Keratinocyte (primary cell): ENCODE data around the gene CDCA5. TPM values are rescaled to one million over a fixed set of nuclear protein-coding genes. Genes with fewer than 3 reads are reported as not detected.

Experiments used
- DNase-seq: peaks from one replicate; pipeline ENCODE4 v3.0.0-alpha.2; 2011; ENCODE audit warnings: low read depth, missing footprints, low spot score
- FAIRE-seq: peaks from 2 replicates; lab custom pipeline; 2011; peaks lifted over from hg19 to GRCh38; lab: Jason Lieb, UNC
- H2AFZ ChIP-seq: 2 replicates; pipeline ENCODE4 v1.6.0; 2012; ENCODE audit warnings: low read length, control low read depth, inconsistent platforms; ENCODE audit not compliant: control insufficient read depth
- H3K27ac ChIP-seq: 2 replicates; pipeline ENCODE4 v1.5.1; 2011; ENCODE audit warnings: low read length; ENCODE audit not compliant: control insufficient read depth, insufficient read depth
- H3K27me3 ChIP-seq: 3 replicates; pipeline ENCODE4 v1.6.0; 2011; ENCODE audit warnings: low read length; ENCODE audit not compliant: control insufficient read depth, insufficient read depth; ENCODE audit errors: extremely low read depth
- H3K36me3 ChIP-seq, 2 experiments: 2 replicates in 1 of 2; 3 replicates in 1 of 2; pipeline ENCODE4 v1.5.1; 2011; ENCODE audit warnings: low read length in 2 of 2, mild to moderate bottlenecking in 1 of 2; ENCODE audit not compliant: control insufficient read depth in 2 of 2, insufficient read depth in 2 of 2; ENCODE audit errors: extremely low read depth in 1 of 2
- H3K4me1 ChIP-seq: 3 replicates; pipeline ENCODE4 v1.5.1; 2011; ENCODE audit warnings: low read length; ENCODE audit not compliant: control insufficient read depth, insufficient read depth; ENCODE audit errors: extremely low read depth
- H3K4me2 ChIP-seq: 3 replicates; pipeline ENCODE4 v1.6.0; 2011; ENCODE audit warnings: low read depth, low read length; ENCODE audit not compliant: control insufficient read depth, insufficient read depth; ENCODE audit errors: extremely low read depth
- H3K4me3 ChIP-seq, 3 experiments: fragments of 200-600 bp in 1 of 3; sonication (generic) in 1 of 3; 2 replicates in 2 of 3; 3 replicates in 1 of 3; pipeline ENCODE4 v1.5.1; 2011 to 2016; ENCODE audit warnings: low read length in 3 of 3, mild to moderate bottlenecking in 3 of 3, control low read depth in 2 of 3, inconsistent platforms in 1 of 3, low read depth in 1 of 3, mixed read lengths in 1 of 3, mixed run types in 1 of 3, moderate library complexity in 1 of 3; ENCODE audit not compliant: control insufficient read depth in 2 of 3, insufficient read depth in 2 of 3; ENCODE audit errors: extremely low read depth in 1 of 3
- H3K79me2 ChIP-seq: 2 replicates; pipeline ENCODE4 v1.6.0; 2012; ENCODE audit warnings: low read length; ENCODE audit not compliant: control insufficient read depth, insufficient read depth
- H3K9ac ChIP-seq: 3 replicates; pipeline ENCODE4 v1.6.0; 2011; ENCODE audit warnings: low read length; ENCODE audit not compliant: control insufficient read depth, insufficient read depth; ENCODE audit errors: extremely low read depth
- H3K9me1 ChIP-seq: 3 replicates; pipeline ENCODE4 v1.6.0; 2011; ENCODE audit warnings: low read length; ENCODE audit not compliant: control insufficient read depth, insufficient read depth; ENCODE audit errors: extremely low read depth
- H3K9me3 ChIP-seq: 2 replicates; pipeline ENCODE4 v1.5.1; 2012; ENCODE audit warnings: low read depth, low read length; ENCODE audit not compliant: control insufficient read depth
- H4K20me1 ChIP-seq: 3 replicates; pipeline ENCODE4 v1.6.0; 2011; ENCODE audit warnings: low read length; ENCODE audit not compliant: control insufficient read depth, insufficient read depth; ENCODE audit errors: extremely low read depth
- CTCF ChIP-seq, 3 experiments: IDR thresholded peaks in 1 of 3; conservative IDR thresholded peaks in 1 of 3; optimal IDR thresholded peaks in 1 of 3; 2 replicates in 2 of 3; 3 replicates in 1 of 3; pipeline versions ENCODE3 to v1.5.1; 2011; ENCODE audit warnings: low read length in 3 of 3, mild to moderate bottlenecking in 3 of 3, moderate library complexity in 2 of 3, control low read depth in 1 of 3, inconsistent platforms in 1 of 3; ENCODE audit not compliant: insufficient read depth in 2 of 3; ENCODE audit errors: extremely low read depth in 1 of 3
- EZH2 ChIP-seq: IDR thresholded peaks from one replicate; pipeline ENCODE4 v1.6.1; 2012; ENCODE audit warnings: inconsistent platforms, mild to moderate bottlenecking, low read length, moderate library complexity
- dilution Hi-C: fragments of 300-500 bp; cut with MboI; formaldehyde crosslinking; loops from one replicate; pipeline ENCODE4 v1.7.0; 2020; ENCODE audit warnings: low sequenced_read_pairs; ENCODE audit not compliant: extremely low pct_ligation_motif_present
- polyA plus RNA-seq, 5 experiments: library from polyadenylated mRNA; depleted of rRNA in 3 of 5; stranded (reverse) in 3 of 5; stranded (forward) in 1 of 5; unstranded in 1 of 5; fragments of >200 nt; gene quantifications; 1 replicate in 1 of 5; 2 replicates in 3 of 5; 3 replicates in 1 of 5; pipeline versions ENCODE4 v1.2.1 to v1.2.3, GENCODE V29; 2011 to 2012; ENCODE audit warnings: missing spikeins in 2 of 5, low read depth in 1 of 5, low replicate concordance in 1 of 5
- small RNA-seq, 3 experiments: library from RNA; depleted of rRNA; stranded (forward); fragments of <200 nt; gene quantifications; one replicate each; pipeline ENCODE3, GENCODE V24; 2012; ENCODE audit warnings: low read depth in 3 of 3, low replicate concordance in 1 of 3; ENCODE audit not compliant: insufficient read length in 3 of 3

The CDCA5 gene
- polyA plus RNA-seq, 1 donor (not counting 4 experiments of a cell fraction or from before 2014, with no cell fraction given), result 8.0 TPM

GRCh38 chr11:65032216-65032615, 51.6 kb downstream of the CDCA5 start:
- DNase-seq, result no peak
- H3K9me1 ChIP-seq, result no peaks in the 10 kb centered on the region
- no peak overlapping the region for H2AFZ ChIP-seq
- H3K79me2 ChIP-seq, result no peaks in the 10 kb centered on the region
- H3K9ac ChIP-seq, result no peak overlapping the region
- no peak overlapping the region for H3K4me2 ChIP-seq
- H3K9me3 ChIP-seq, result no peaks in the 10 kb centered on the region
- H4K20me1 ChIP-seq, result no peaks in the 10 kb centered on the region
- H3K4me3 ChIP-seq, result no peak overlapping the region
- TF ChIP-seq EZH2 (no peak), CTCF (optimal IDR thresholded peaks at IDR 0.05 in 1 of 3, IDR thresholded peaks at IDR 0.05 in 1 of 3, conservative IDR thresholded peaks at IDR 0.05 in 1 of 3; ENCODE audit: extremely low read depth in 1 of 3, insufficient read depth in 2 of 3, low read length in 3 of 3) (no peak)
- peaks cover 7% of the 10 kb centered on the region for H3K4me1 ChIP-seq
- H3K27ac ChIP-seq, result no peak overlapping the region
- dilution Hi-C loops, result no loop called here
- H3K36me3 ChIP-seq, result peaks cover 4 to 15% of the 10 kb centered on the region in 2 experiments
- FAIRE-seq, result no peak
- no peaks in the 10 kb centered on the region for H3K27me3 ChIP-seq

Small RNAs within 50 kb of the gene (small RNA-seq; reads per million reads assigned to genes)
- gene SNX15, result 0 to 0.33 (median 0) reads per million in 3 experiments

Other genes starting within 250 kb of the CDCA5 start
- gene CDC42BPG, start 239.4 kb downstream of the CDCA5 start, polyA plus RNA-seq, result 2.2 to 4.0 TPM (median 2.5 TPM) in 3 replicates
- gene EHD1, start 205.4 kb downstream of the CDCA5 start, polyA plus RNA-seq, result 73.9 to 192 TPM (median 75.6 TPM) in 3 replicates
- gene ATG2A, start 166.8 kb downstream of the CDCA5 start, polyA plus RNA-seq, result 2.4 to 5.7 TPM (median 4.5 TPM) in 3 replicates
- 13.7 to 20.6 TPM (median 16.4 TPM) in 3 replicates for gene PPP2R5B, start 159.4 kb downstream of the CDCA5 start, polyA plus RNA-seq
- gene GPHA2, start 148.1 kb downstream of the CDCA5 start, polyA plus RNA-seq, result 0.08 TPM in 1 of 3 replicates, not detected in the others
- 0.09 TPM in 1 of 3 replicates, not detected in the others for gene MAJIN, start 111.9 kb downstream of the CDCA5 start, polyA plus RNA-seq
- 0.09 to 0.10 TPM (median 0.10 TPM) in 3 replicates for gene BATF2, start 87.1 kb downstream of the CDCA5 start, polyA plus RNA-seq
- 77.8 to 89.0 TPM (median 77.8 TPM) in 3 replicates for gene ARL2, start 69.9 kb downstream of the CDCA5 start, polyA plus RNA-seq
- 1.8 to 11.2 TPM (median 8.3 TPM) in 3 replicates for gene SNX15, start 56.6 kb downstream of the CDCA5 start, polyA plus RNA-seq
- gene SAC3D1, start 42.8 kb downstream of the CDCA5 start, polyA plus RNA-seq, result 4.9 to 7.3 TPM (median 5.8 TPM) in 3 replicates
- 1.9 to 3.2 TPM (median 2.3 TPM) in 3 replicates for gene NAALADL1, start 25.5 kb downstream of the CDCA5 start, polyA plus RNA-seq
- 15.0 to 28.3 TPM (median 18.6 TPM) in 3 replicates for gene ZFPL1, start 182 bp upstream of the CDCA5 start, polyA plus RNA-seq
- 28.8 to 64.0 TPM (median 43.1 TPM) in 3 replicates for gene VPS51, start 12.2 kb upstream of the CDCA5 start, polyA plus RNA-seq
- gene TM7SF2, start 27.8 kb upstream of the CDCA5 start, polyA plus RNA-seq, result 9.7 to 12.6 TPM (median 10.7 TPM) in 3 replicates
- 2.6 to 6.6 TPM (median 3.4 TPM) in 3 replicates for gene ZNHIT2, start 33.7 kb upstream of the CDCA5 start, polyA plus RNA-seq
- 328 to 452 TPM (median 425 TPM) in 3 replicates for gene FAU, start 38.1 kb upstream of the CDCA5 start, polyA plus RNA-seq
- 46.3 to 67.7 TPM (median 49.6 TPM) in 3 replicates for gene MRPL49, start 38.3 kb upstream of the CDCA5 start, polyA plus RNA-seq
- gene SYVN1, start 50.5 kb upstream of the CDCA5 start, polyA plus RNA-seq, result 10.0 to 25.4 TPM (median 10.8 TPM) in 3 replicates
- gene SPDYC, start 86.2 kb upstream of the CDCA5 start, polyA plus RNA-seq, result not detected in 3 replicates
- gene CAPN1, start 97.9 kb upstream of the CDCA5 start, polyA plus RNA-seq, result 250 to 300 TPM (median 284 TPM) in 3 replicates
- gene POLA2, start 177.9 kb upstream of the CDCA5 start, polyA plus RNA-seq, result 13.8 to 21.5 TPM (median 20.9 TPM) in 3 replicates
- gene CDC42EP2, start 230.8 kb upstream of the CDCA5 start, polyA plus RNA-seq, result 3.6 to 18.7 TPM (median 6.1 TPM) in 3 replicates
- 14.5 to 43.9 TPM (median 16.8 TPM) in 3 replicates for gene DPF2, start 249.8 kb upstream of the CDCA5 start, polyA plus RNA-seq